Endothelial cell of umbilical vein (primary cell): ENCODE results near the gene ACTMAP. TPM values are rescaled to one million over a fixed set of nuclear protein-coding genes. Genes with fewer than 3 reads are reported as not detected.

Source experiments
- BruUV-seq: library from RNA; stranded (reverse); fragments of 400-500 nt; replicated peaks from 2 replicates; lab custom pipeline; 2021; lab: Mats Ljungman, UMichigan
- CTCF ChIA-PET: fragments of 300-600, 350-600 bp; sonication (Branson Sonifier 250); formaldehyde crosslinking; loops from one replicate; lab custom pipeline; 2021; ENCODE audit warnings: antibody characterized with exemption, inconsistent platforms; lab: Charles Lee
- POLR2A ChIA-PET: fragments of 300-600, 350-600 bp; sonication (Branson Sonifier 250); formaldehyde crosslinking; loops from one replicate; lab custom pipeline; 2021; ENCODE audit warnings: antibody characterized with exemption, inconsistent platforms; lab: Charles Lee
- DNase-seq: peaks from one replicate; pipeline ENCODE4 v3.0.0-alpha.2; 2011; ENCODE audit warnings: low read depth, low spot score
- FAIRE-seq: peaks from 2 replicates; lab custom pipeline; 2011; peaks lifted over from hg19 to GRCh38; lab: Jason Lieb, UNC
- H2AFZ ChIP-seq: 2 replicates; pipeline ENCODE4 v1.6.0; 2012; ENCODE audit warnings: low read depth, low read length, control low read depth, inconsistent platforms
- H3K27ac ChIP-seq: 2 replicates; pipeline ENCODE4 v1.5.1; 2011; ENCODE audit warnings: low read depth, mild to moderate bottlenecking, control low read depth, low read length, moderate library complexity; ENCODE audit not compliant: insufficient read depth
- H3K27me3 ChIP-seq, 2 experiments: 2 replicates each; pipeline versions ENCODE4 v1.6.0 to v1.6.1; 2011; ENCODE audit warnings: low read length in 2 of 2, mixed read lengths in 1 of 2; ENCODE audit not compliant: control insufficient read depth in 2 of 2, insufficient read depth in 2 of 2
- H3K36me3 ChIP-seq, 2 experiments: 2 replicates in 1 of 2; 3 replicates in 1 of 2; pipeline ENCODE4 v1.5.1; 2011; ENCODE audit warnings: low read length in 2 of 2, mild to moderate bottlenecking in 1 of 2, moderate library complexity in 1 of 2; ENCODE audit not compliant: control insufficient read depth in 2 of 2, insufficient read depth in 2 of 2; ENCODE audit errors: extremely low read depth in 1 of 2
- H3K4me1 ChIP-seq: 3 replicates; pipeline ENCODE4 v1.5.1; 2011; ENCODE audit warnings: mild to moderate bottlenecking, low read length; ENCODE audit not compliant: control insufficient read depth, insufficient read depth; ENCODE audit errors: extremely low read depth
- H3K4me2 ChIP-seq: 2 replicates; pipeline ENCODE4 v1.6.1; 2011; ENCODE audit warnings: low read length, control low read depth, mixed read lengths; ENCODE audit not compliant: insufficient read depth
- H3K4me3 ChIP-seq, 3 experiments: fragments of 200-600 bp in 1 of 3; sonication (generic), shearing (Covaris generic) in 1 of 3; replicated peaks in 1 of 3; 2 replicates each; pipeline ENCODE4 v1.5.1; 2011 to 2016; ENCODE audit warnings: control low read depth in 3 of 3, low read length in 3 of 3, mild to moderate bottlenecking in 2 of 3, inconsistent platforms in 1 of 3, low read depth in 1 of 3, moderate library complexity in 1 of 3; ENCODE audit not compliant: insufficient read depth in 1 of 3
- H3K79me2 ChIP-seq: 2 replicates; pipeline ENCODE4 v1.6.0; 2012; ENCODE audit warnings: low read length, inconsistent platforms; ENCODE audit not compliant: control insufficient read depth, insufficient read depth
- H3K9ac ChIP-seq: replicated peaks from 2 replicates; pipeline ENCODE3; 2011; ENCODE audit warnings: low read length, control low read depth; ENCODE audit not compliant: insufficient read depth; ENCODE audit errors: extremely low read depth
- H3K9me1 ChIP-seq: replicated peaks from 3 replicates; pipeline ENCODE4 v1.6.0; 2011; ENCODE audit warnings: mild to moderate bottlenecking, low read length; ENCODE audit not compliant: control insufficient read depth, insufficient read depth; ENCODE audit errors: extremely low read depth
- H3K9me3 ChIP-seq: replicated peaks from 2 replicates; pipeline ENCODE4 v1.5.1; 2012; ENCODE audit warnings: low read length, inconsistent platforms; ENCODE audit not compliant: control insufficient read depth, insufficient read depth
- H4K20me1 ChIP-seq: replicated peaks from 2 replicates; pipeline ENCODE3; 2011; ENCODE audit warnings: mild to moderate bottlenecking, low read length; ENCODE audit not compliant: control insufficient read depth, insufficient read depth; ENCODE audit errors: extremely low read depth
- CTCF ChIP-seq, 2 donors: IDR thresholded peaks; 1 replicate in 1 of 2; 2 replicates in 1 of 2; pipeline ENCODE4 v1.5.1; 2011; ENCODE audit warnings: low read length in 2 of 2, mild to moderate bottlenecking in 2 of 2, moderate library complexity in 2 of 2, control low read depth in 1 of 2, inconsistent platforms in 1 of 2, low read depth in 1 of 2; ENCODE audit not compliant: insufficient read depth in 1 of 2; ENCODE audit errors: extremely low read depth in 1 of 2
- EZH2 ChIP-seq: IDR thresholded peaks from 2 replicates; pipeline ENCODE4 v1.6.1; 2012; ENCODE audit warnings: borderline replicate concordance, low read depth, mild to moderate bottlenecking, moderate library complexity, low read length, inconsistent platforms; ENCODE audit not compliant: severe bottlenecking
- FOS ChIP-seq: IDR thresholded peaks from 2 replicates; pipeline ENCODE4 v1.6.1; 2011; ENCODE audit warnings: mild to moderate bottlenecking, low read length, moderate library complexity, borderline replicate concordance; ENCODE audit not compliant: insufficient read depth
- GATA2 ChIP-seq: IDR thresholded peaks from 2 replicates; pipeline ENCODE4 v1.7.0; 2011; ENCODE audit warnings: low read depth, mild to moderate bottlenecking, moderate library complexity, mixed read lengths, low read length; ENCODE audit not compliant: insufficient read length, insufficient read depth
- JUN ChIP-seq: IDR thresholded peaks from 2 replicates; pipeline ENCODE4 v1.6.1; 2011; ENCODE audit warnings: borderline replicate concordance, low read depth; ENCODE audit not compliant: insufficient read length, insufficient read depth
- MAX ChIP-seq: IDR thresholded peaks from 2 replicates; pipeline ENCODE4 v1.6.1; 2011; ENCODE audit not compliant: insufficient read depth, insufficient read length
- POLR2AphosphoS5 ChIP-seq: IDR thresholded peaks from 2 replicates; pipeline ENCODE4 v1.6.1; 2012; ENCODE audit warnings: low read depth, mild to moderate bottlenecking, control low read depth, low read length, moderate library complexity; ENCODE audit not compliant: insufficient read depth
- dilution Hi-C: fragments of 300-500 bp; cut with MboI; formaldehyde crosslinking; loops from one replicate; pipeline ENCODE4 v1.15.0; 2019; ENCODE audit warnings: low sequenced_read_pairs; ENCODE audit not compliant: extremely low pct_ligation_motif_present
- intact Hi-C: fragments of 100-400 bp; cut with micrococcal nuclease; formaldehyde crosslinking; loops from one replicate; pipeline ENCODE4 v1.10.0; 2022
- polyA plus RNA-seq, 4 experiments: library from polyadenylated mRNA; depleted of rRNA in 3 of 4; stranded (reverse) in 3 of 4; unstranded in 1 of 4; fragments of >200 nt; gene quantifications; 2 replicates each; pipeline versions ENCODE4 v1.2.1 to v1.2.3, GENCODE V29; 2011 to 2012; ENCODE audit warnings: missing spikeins in 1 of 4
- total RNA-seq: library from RNA; stranded (reverse); gene quantifications from 2 replicates; pipeline ENCODE4 v1.2.3, GENCODE V29; 2021

ACTMAP gene
- total and polyA plus RNA-seq, 2 donors (not counting 3 experiments of a cell fraction or from before 2014, with no cell fraction given): 5.2 to 9.1 TPM

GRCh38 chr19:40783711-40784110 is 33.4 kb upstream of the ACTMAP start:
- H3K9me1 ChIP-seq: no peaks in the 10 kb centered on the region
- dilution Hi-C loops (no loop called here), intact Hi-C loops (no loop called here)
- BruUV-seq: no TSS peak
- no peak overlapping the region for H3K27ac ChIP-seq
- H4K20me1 ChIP-seq: no peaks in the 10 kb centered on the region
- no peak overlapping the region for H2AFZ ChIP-seq
- H3K79me2 ChIP-seq: no peaks in the 10 kb centered on the region
- H3K27me3 ChIP-seq: no peaks in the 10 kb centered on the region
- H3K4me3 ChIP-seq: no peak overlapping the region
- H3K9me3 ChIP-seq: no peaks in the 10 kb centered on the region
- ChIA-PET POLR2A (no interaction called here), CTCF (interaction anchor here (1.6 to 1.7 kb wide), 2 partner anchors 15 to 149 kb away, joined by 3 to 5 read pairs; partner anchors contain the start of gene EGLN2)
- no peak for FAIRE-seq
- H3K4me2 ChIP-seq: no peak overlapping the region
- peaks cover 0 to 5% of the 10 kb centered on the region in 2 experiments for H3K36me3 ChIP-seq
- H3K4me1 ChIP-seq: peaks cover 6% of the 10 kb centered on the region
- no peak for DNase-seq
- TF ChIP-seq MAX: no peak
- no peak for TF ChIP-seq JUN
- no peak for TF ChIP-seq CTCF (IDR thresholded peaks at IDR 0.05; ENCODE audit: extremely low read depth in 1 of 2, insufficient read depth in 1 of 2, low read depth in 1 of 2, low read length in 2 of 2)
- no peak for TF ChIP-seq POLR2AphosphoS5
- no peak for TF ChIP-seq EZH2
- TF ChIP-seq GATA2: no peak
- TF ChIP-seq FOS: no peak
- H3K9ac ChIP-seq: no peak overlapping the region
